OCI-LY7 (cell line): ENCODE measurements around the gene ZDHHC19. TPM values are rescaled to one million over a fixed set of nuclear protein-coding genes. Genes with fewer than 3 reads are reported as not detected.

Source experiments
- BruUV-seq: library from RNA; stranded (reverse); fragments of 400-500 nt; replicated peaks from 2 replicates; lab custom pipeline; 2021; lab: Mats Ljungman, UMichigan
- CTCF ChIA-PET: fragments of 300-600 bp; sonication (Branson Sonifier 250); formaldehyde crosslinking; loops from one replicate; lab custom pipeline; 2022; ENCODE audit warnings: antibody characterized with exemption; ENCODE audit not compliant: unreplicated experiment; lab: Charles Lee
- POLR2A ChIA-PET: fragments of 300-600 bp; sonication (Branson Sonifier 250); formaldehyde crosslinking; loops from one replicate; lab custom pipeline; 2022; ENCODE audit warnings: antibody characterized with exemption; lab: Charles Lee
- DNase-seq: peaks from one replicate; pipeline ENCODE4 v3.0.0-alpha.2; 2015; ENCODE audit warnings: low spot score
- H2AFZ ChIP-seq: fragments of 200-600 bp; sonication (generic), shearing (Covaris generic); 2 replicates; pipeline ENCODE4 v1.6.1; 2014; ENCODE audit warnings: mild to moderate bottlenecking, antibody characterized with exemption, low read length, moderate library complexity
- H3K27ac ChIP-seq: fragments of 200-600 bp; sonication (generic); 2 replicates; pipeline ENCODE4 v1.5.1; 2014; ENCODE audit warnings: mixed run types, low read depth, mild to moderate bottlenecking, moderate library complexity, low read length, inconsistent platforms; ENCODE audit not compliant: poor library complexity, severe bottlenecking
- H3K36me3 ChIP-seq: fragments of 200-600 bp; sonication (generic); 2 replicates; pipeline ENCODE4 v1.6.1; 2014; ENCODE audit warnings: mild to moderate bottlenecking, antibody characterized with exemption, low read length, moderate library complexity, mixed read lengths; ENCODE audit not compliant: insufficient read depth
- H3K4me1 ChIP-seq: fragments of 200-600 bp; sonication (generic); 2 replicates; pipeline ENCODE4 v1.5.1; 2014; ENCODE audit warnings: mild to moderate bottlenecking, low read length; ENCODE audit not compliant: insufficient read depth, poor library complexity, severe bottlenecking
- H3K4me2 ChIP-seq: fragments of 200-600 bp; sonication (generic); 2 replicates; pipeline ENCODE4 v1.6.1; 2014; ENCODE audit warnings: mild to moderate bottlenecking, low read length
- H3K4me3 ChIP-seq: fragments of 200-600 bp; sonication (generic); 2 replicates; pipeline ENCODE4 v1.5.1; 2014; ENCODE audit warnings: mild to moderate bottlenecking, low read depth, low read length; ENCODE audit not compliant: poor library complexity, severe bottlenecking
- H3K79me2 ChIP-seq: fragments of 200-600 bp; sonication (generic); 2 replicates; pipeline ENCODE4 v1.6.1; 2016; ENCODE audit warnings: low read depth, mild to moderate bottlenecking, low read length, moderate library complexity, mixed read lengths; ENCODE audit not compliant: insufficient read depth
- H3K9me2 ChIP-seq: fragments of 200-600 bp; sonication (generic); 2 replicates; pipeline ENCODE4 v1.6.1; 2016; ENCODE audit warnings: mild to moderate bottlenecking, low read length, mixed read lengths; ENCODE audit not compliant: insufficient read depth
- H3K9me3 ChIP-seq: fragments of 200-600 bp; sonication (generic); 2 replicates; pipeline ENCODE4 v1.6.1; 2014; ENCODE audit warnings: mild to moderate bottlenecking, mixed run types, low read length, mixed read lengths
- H4K20me1 ChIP-seq: fragments of 200-600 bp; sonication (generic); 2 replicates; pipeline ENCODE4 v1.6.1; 2014; ENCODE audit warnings: mild to moderate bottlenecking, antibody characterized with exemption, low read length, moderate library complexity, mixed read lengths; ENCODE audit not compliant: insufficient read depth
- CTCF ChIP-seq: fragments of 200-600 bp; sonication (generic); conservative IDR thresholded peaks from 2 replicates; pipeline ENCODE4 v1.5.1; 2014; ENCODE audit warnings: mild to moderate bottlenecking, antibody characterized with exemption, low read length, moderate library complexity, mixed read lengths
- EZH2phosphoT487 ChIP-seq: fragments of 200-600 bp; sonication (generic); IDR thresholded peaks from 2 replicates; pipeline ENCODE4 v1.6.1; 2018; ENCODE audit warnings: low read depth, borderline replicate concordance, mild to moderate bottlenecking, mixed run types, antibody characterized with exemption, low read length, moderate library complexity, mixed read lengths
- intact Hi-C: fragments of 100-400 bp; cut with micrococcal nuclease; formaldehyde crosslinking; loops from one replicate; pipeline ENCODE4 v1.10.0; 2022; ENCODE audit not compliant: unreplicated experiment
- total RNA-seq, 2 experiments: library from RNA; depleted of rRNA in 1 of 2; stranded (reverse); fragments of >200 nt in 1 of 2; shearing (Covaris generic) in 1 of 2; gene quantifications; 2 replicates each; pipeline ENCODE4 v1.2.3, GENCODE V29; 2014 to 2022

Gene ZDHHC19
- total RNA-seq, 2 experiments from 2014 or later, result not detected

- no peaks in the 10 kb centered on the region for H3K79me2 ChIP-seq
- no peak for TF ChIP-seq CTCF
- TF ChIP-seq EZH2phosphoT487, result no peak
- intact Hi-C loops, result no loop called here
- no peak overlapping the region for H3K4me3 ChIP-seq
- H3K4me2 ChIP-seq, result no peak overlapping the region
- DNase-seq, result no peak
- H3K27ac ChIP-seq, result no peak overlapping the region
- no peaks in the 10 kb centered on the region for H3K9me2 ChIP-seq
- no peaks in the 10 kb centered on the region for H3K36me3 ChIP-seq
- POLR2A ChIA-PET, result interaction anchor here (0.6 kb wide), 1 partner anchor 81 kb away, joined by 3 read pairs; no protein-coding TSS in a partner anchor
- peaks cover under 1% of the 10 kb centered on the region for H3K4me1 ChIP-seq
- H3K9me3 ChIP-seq, result no peaks in the 10 kb centered on the region
- no TSS peak for BruUV-seq
- H2AFZ ChIP-seq, result no peak overlapping the region; the same call in 1 of the 2 replicates
- H4K20me1 ChIP-seq, result no peaks in the 10 kb centered on the region
- CTCF ChIA-PET, result interaction anchor here (1.1 kb wide), 1 partner anchor 119 kb away, joined by 5 read pairs; no protein-coding TSS in a partner anchor
Measured at GRCh38 chr3:196192524-196193051, 18.6 kb downstream of the ZDHHC19 start.

GRCh38 chr3:196192036-196192523 is 19.1 kb downstream of the ZDHHC19 start:
- POLR2A ChIA-PET, result no interaction called here
- no peak overlapping the region for H3K4me2 ChIP-seq
- no peak overlapping the region for H3K4me3 ChIP-seq

More at GRCh38 chr3:196192036-196192523, 19.1 kb downstream of the ZDHHC19 start:
- H3K4me1 ChIP-seq, result peaks cover 5% of the 10 kb centered on the region
- no peaks in the 10 kb centered on the region for H4K20me1 ChIP-seq
- TF ChIP-seq CTCF (peak; percentile 45), EZH2phosphoT487 (no peak)
- CTCF ChIA-PET, result interaction anchor here (1.1 kb wide), 1 partner anchor 118 kb away, joined by 5 read pairs; no protein-coding TSS in a partner anchor
- BruUV-seq, result no TSS peak
- H3K9me2 ChIP-seq, result no peaks in the 10 kb centered on the region
- H2AFZ ChIP-seq, result no peak overlapping the region; the same call in 1 of the 2 replicates
- no peak overlapping the region for H3K27ac ChIP-seq
- no peaks in the 10 kb centered on the region for H3K36me3 ChIP-seq
- H3K79me2 ChIP-seq, result no peaks in the 10 kb centered on the region
- H3K9me3 ChIP-seq, result no peaks in the 10 kb centered on the region
- intact Hi-C loops, result no loop called here
- DNase-seq, result peak; percentile 38
